GM18868 (cell line): Measurements from ENCODE around the gene RUNX2.

Experiments used
- ATAC-seq: cut with Tn5 transposase; IDR thresholded peaks from one replicate; pipeline ENCODE4 v1.9.1; 2021; ENCODE audit warnings: mild to moderate bottlenecking, moderate library complexity; ENCODE audit not compliant: unreplicated experiment

The RUNX2 gene

DNA sequence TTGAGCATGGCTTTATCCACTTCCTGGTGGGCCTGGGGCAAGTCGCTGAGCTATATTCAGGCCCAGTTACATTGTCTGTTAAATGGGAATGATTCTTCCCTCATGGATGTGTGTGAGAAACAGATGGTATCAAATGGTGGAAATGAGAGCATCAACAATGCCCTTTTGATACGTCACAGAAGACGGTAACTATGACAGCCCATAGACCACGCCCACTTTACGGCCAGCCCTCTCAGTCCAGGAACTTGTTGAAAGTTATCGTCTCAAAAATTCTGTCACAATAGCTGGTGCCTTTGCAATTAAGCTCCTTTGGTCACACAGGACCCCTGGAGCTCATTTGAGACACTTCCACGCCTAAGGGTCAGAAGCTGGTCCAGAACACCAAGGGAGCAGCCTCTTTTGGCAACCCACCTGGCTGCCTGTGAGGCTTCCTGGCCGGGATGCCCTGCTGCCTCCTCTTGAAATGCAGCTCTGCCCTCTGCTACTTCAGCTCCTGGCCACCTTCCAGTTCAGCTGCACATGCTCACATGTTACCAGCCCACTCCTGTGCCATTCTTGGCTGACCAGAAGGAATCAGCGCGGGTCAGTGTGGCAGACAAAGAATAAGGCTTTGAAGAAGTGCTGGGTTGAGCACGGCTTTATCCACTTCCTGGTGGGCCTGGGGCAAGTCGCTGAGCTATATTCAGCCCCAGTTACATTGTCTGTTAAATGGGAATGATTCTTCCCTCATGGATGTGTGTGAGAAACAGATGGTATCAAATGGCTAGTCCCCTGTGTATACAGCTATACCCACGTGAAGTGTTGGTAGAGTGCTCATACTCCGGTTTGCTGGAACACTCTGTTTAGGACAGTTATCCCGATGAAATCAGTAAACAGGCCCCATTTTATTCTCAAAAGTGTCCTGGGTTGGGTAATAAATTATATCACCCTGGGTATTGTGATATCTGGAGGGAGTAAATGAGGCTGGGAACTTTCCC is 248.8 kb downstream of the RUNX2 start:
- no peak for ATAC-seq

DNA sequence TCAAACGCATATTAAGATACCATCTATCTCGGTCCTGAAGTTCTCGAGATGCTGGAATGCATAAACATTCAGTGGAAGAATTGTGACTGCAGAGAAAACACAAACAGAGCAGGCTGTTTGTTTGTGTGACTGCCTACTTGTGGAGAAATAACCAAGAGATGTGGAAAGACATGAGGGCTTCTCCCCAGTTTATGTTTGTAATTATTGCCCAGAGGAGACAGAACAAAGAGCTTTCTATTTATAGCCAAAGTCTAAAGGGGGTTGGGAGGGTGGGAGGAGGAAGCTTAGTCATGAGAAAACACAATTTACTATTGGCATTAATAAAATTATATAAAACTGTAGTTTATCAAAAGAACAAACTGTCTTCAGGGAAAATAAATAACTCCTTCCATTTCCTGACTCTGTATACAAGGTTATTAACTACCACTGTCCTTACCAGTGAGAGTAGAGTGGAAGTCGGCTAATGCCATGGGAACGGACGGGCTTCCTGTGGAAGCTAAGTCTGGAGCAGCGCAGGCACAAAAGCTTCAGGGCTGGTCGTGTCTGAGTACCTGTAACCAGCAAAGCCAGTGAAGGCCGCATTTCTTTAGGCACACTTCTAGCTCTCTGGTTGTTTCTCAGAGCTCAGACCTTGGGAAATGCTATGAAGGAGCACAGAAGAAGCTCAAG is 249.8 kb downstream of the RUNX2 start:
- ATAC-seq = no peak

DNA sequence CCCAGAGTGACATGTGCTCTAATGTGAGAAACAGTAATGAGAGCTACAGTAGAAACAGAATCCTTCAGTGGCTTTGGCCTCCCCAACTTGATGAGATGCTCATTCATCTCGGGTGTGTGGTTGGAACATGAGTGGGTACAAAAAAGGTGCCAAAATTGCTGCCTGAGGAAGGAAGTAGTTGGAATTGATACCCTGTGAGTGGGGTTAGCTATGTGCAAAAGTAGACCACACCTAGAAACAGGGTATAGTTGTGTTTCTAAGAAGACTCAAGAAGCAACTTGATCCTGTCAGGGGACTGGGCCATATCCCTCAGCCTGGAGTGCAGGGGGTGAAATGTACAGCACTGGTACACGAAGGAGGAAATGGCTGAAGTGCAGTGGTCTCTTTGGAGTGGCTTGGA is 256.0 kb downstream of the RUNX2 start:
- ATAC-seq = no peak

DNA sequence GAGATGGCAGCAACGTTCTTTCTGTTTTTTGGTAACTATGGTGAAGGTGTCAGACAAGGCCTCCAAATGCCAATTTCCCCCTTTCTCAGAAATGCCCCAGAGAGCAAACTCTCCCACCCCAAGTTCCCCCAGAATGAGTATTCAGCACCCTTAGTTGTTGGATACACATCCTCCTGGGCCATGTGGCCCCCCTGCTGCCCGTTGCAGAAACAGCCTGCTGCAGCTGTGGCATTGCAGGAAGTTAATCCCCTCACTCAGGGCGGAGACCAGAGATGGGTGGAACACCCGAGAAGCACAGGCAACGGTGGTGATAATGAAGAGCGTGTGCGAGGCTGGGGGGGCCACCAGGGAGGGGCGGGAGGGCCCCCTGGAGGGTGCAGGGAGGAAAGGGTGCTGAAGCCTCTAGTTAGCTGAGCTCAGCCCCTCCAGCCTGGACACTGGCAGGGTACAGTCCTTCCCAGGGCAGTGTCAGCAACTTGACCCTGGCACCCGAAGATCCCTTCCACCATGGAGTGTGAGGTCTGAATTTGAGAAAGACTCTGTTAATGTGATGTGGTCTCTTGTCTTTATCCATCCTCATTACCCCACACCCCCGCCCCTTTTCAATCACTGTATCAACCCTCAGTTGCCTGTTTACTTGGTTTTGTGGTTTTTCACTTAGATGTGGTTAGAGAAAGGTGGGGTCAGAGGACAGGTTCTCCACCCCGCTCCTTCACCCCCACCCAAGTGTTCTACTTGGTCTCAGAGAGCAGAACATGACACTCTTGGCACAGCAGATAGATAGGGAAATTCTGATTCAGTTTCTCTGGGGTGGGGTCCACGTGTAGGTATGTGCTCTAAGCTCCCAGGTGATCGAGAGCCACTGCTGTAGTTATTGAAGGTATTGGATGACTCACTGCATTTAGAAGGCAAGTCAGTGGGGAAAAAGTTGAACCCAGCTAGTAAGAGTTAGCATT is 258.4 kb downstream of the RUNX2 start:
- ATAC-seq = no peak

DNA sequence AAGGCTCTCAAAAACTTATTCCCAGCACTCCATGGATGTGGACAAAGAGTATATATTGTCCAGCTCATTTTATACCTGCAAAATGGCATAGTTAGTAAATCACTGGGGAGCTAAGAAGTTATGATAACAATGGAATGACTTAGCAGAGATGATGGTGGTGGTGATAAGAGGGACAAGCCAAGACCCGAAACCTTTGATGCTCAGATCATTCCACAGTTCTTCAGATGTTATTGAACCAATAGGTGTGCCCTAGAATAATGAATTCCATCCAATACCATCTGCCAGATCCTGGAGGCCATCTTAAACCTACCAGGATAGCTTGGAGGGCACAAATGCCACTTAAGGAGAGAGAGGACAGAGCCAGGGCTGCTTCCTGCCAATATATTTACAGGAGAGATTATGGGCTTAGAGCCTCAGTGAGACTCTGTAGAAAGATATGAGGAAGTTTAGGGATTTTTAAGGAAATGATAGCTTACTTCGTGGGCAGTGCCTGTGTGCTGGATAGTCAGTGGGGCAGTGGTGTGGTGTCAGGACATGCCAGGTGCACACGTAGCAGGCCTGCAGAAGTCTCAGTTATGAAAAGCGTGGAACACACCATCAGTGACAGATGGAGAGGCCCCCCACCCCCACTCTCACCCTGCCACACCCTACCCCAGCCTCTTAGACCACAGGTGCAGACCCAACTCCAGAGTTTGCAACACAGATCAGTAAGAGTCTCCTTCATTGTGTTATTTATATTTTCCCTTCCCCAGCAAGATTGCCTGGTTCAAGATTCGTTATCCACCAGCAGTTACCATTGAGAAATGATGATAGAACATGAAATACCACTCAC is 259.3 kb downstream of the RUNX2 start:
- ATAC-seq = no peak

DNA sequence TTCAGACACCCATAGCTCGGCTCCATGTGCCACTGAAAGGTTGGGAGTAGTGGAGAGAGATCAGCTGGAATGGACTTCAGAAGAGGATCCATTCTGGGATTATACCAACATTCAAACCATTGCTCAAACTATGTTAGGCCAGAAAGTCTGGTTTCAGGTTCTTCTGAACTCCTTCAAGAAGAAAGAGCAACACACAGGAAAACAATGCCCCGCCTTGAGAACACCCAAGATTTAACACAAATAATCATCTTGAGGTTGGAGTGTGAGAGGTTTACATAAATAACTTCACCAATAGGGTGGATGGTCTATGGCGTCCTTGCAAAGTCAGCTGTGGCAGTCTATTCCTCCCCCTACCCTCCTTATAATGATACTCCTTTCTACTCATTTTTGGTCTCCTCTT is 261.2 kb downstream of the RUNX2 start:
- ATAC-seq = no peak

DNA sequence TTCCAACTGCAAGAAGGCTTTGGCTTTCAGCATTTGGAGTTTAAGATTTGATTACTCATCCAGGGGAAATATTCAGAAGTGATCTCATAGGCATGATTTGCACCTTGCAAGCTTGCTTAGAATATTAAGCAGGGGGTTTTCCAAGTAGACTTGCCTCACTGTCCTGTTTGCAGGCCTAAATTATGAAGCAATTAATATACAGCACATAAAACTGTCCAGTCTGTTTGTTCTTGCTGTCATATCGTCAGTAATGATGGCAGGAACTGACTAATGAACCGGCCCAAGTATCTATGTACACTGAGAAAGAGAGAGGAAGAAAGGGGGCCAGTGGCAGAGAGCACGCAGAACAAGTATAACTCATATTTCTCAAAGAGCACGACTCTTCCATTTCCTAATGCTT is 262.1 kb downstream of the RUNX2 start:
- no peak for ATAC-seq

DNA sequence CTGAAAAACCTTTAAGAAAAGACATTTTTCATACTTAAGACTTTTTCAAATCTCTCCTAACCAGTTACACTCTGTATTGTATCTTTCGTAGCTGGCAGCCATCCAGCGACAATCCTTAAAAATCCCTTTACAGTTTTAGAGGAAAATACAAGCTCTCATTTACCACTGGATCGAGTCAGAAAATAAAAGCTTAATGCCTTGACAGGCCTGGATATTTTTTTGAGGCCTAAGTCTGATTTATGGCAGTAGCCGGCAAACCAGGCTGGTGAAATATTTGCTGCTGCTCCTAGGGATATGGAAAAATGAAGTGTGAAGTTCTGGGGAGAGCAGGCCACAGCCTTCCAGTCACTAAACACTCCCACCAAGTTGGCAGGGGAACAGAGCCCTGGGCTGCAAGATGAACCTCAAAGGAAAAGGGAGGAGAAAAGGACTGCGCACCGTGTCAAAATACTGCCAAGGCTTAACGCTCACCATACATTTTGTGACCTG is 262.6 kb downstream of the RUNX2 start:
- ATAC-seq = no peak

DNA sequence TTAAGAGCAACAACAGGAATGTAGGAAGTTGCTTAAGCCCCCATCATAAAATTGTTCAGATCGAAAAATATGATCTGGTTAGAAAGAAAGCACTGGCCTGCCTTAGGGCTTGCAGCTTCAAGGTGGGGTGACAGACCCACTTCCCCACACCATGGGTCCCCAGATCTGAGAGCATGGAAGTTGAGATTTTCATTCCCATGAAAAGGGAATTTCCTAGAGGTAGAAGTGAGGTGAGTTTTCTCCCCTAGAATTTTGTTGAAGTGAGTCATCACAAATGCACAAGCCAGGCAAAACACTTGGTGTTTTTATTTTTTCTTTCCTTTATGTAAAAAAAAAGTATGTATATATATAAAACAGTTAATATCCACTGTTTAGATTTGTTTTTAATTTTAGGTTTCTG is 263.2 kb downstream of the RUNX2 start:
- ATAC-seq = no peak

DNA sequence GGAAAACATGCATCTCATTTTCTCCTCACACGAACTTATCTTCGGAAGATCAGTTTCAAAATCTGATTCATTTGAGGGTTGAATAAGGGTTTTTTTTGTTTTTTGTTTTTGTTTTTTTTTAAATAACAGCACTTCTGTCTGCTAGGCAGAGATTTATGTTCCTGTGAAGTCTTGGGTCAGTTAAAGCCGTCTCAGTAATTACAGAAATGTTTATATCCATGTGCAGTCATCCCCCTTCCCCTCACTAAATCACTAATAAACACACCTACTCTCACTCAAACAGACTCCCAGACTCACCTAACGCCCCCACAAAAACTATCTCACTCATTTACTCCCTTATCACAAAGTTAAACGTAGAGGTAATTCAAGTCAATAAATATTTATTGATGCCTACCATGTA is 263.8 kb downstream of the RUNX2 start:
- no peak for ATAC-seq

DNA sequence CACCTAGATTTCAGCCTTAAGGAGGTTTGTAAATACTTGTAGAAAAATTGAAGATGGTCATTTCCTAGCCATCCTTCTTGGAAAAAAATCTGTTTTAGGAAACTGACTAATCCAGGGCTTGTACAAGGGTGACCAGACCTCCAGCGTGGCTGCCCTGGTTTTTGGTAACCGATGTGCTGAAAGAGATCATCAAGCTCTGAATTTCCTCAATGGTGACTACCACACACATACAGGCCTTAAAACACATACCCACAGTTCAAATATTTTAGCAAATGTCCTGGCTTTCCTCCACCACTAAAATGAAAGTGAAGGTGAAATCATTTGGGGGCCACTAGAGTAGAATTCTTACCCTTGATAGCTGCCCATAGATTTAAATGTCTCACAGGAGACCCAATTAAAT is 264.9 kb downstream of the RUNX2 start:
- no peak for ATAC-seq

DNA sequence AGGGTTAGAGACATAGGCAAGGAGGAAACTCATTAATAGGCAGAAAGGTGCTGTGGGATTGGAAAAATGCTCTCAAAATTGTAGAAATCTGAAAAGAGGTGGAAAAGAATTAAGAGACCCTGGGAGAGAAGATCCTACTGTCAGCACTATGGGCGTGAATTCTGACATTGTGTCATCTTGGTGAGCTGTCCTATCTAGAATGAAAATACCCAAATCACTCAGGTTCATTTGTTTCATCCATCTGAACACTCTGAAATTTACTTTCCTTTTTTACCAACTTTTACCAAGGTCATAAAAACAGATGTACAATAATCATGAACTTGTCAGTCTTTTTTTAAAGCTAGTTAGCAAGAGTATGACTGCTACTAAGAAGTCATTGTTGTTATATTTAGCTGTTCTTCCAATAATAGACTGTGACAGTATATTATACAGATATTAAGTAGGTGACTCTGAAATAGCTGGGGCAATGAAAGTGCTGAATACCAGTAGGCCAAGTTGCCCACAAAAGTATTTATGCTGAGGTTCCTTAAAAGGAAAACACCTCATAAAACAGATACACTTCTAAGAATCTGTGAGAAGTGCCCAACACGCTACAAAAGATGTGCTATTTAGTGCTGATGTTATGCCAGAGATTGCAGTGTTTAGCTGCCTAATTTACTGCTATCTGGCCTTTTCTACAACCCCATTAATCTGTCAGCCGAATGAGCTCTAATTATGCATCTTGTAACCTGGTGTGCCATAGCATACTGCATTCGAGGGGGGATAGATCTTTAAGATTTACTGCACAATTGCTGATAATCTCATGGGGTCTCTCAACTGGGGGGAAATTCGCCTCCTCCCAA is 267.1 kb downstream of the RUNX2 start:
- no peak for ATAC-seq

DNA sequence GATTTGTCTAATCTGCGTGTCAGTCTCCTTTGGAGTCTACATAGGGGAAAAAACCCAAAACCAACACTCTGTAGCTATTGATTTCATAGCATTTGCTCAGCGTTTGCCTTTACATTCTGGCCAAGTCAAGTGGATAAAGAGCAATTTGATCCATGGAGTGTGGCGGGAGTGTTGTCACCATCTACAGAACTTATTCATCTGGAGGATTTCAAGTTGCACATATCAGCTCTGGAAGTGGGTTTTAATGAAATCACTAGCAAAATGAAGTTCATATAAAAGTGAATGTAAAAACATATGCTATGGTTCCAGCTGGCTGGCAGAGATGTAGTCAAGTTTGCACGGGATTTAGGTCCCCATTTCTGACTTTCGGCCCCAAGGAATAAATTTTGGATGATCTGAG is 269.3 kb downstream of the RUNX2 start:
- no peak for ATAC-seq

DNA sequence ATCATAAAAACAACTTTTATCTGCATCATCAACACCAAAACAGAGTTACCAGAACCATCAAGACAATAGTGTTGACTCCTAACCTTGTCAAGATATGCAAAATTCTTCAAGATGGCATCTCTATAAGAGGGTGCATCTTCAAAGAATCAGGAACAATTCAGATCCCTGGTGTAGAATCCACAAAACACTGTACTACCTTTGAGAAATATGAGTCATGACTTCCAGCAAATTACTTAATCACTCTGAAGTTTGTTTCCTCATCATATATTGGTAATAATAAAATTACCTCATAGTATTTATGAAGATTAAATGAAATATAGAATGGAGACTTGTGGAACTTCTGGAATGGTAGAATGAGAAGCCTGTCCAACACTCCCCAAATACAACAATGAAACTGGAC is 270.9 kb downstream of the RUNX2 start:
- no peak for ATAC-seq

DNA sequence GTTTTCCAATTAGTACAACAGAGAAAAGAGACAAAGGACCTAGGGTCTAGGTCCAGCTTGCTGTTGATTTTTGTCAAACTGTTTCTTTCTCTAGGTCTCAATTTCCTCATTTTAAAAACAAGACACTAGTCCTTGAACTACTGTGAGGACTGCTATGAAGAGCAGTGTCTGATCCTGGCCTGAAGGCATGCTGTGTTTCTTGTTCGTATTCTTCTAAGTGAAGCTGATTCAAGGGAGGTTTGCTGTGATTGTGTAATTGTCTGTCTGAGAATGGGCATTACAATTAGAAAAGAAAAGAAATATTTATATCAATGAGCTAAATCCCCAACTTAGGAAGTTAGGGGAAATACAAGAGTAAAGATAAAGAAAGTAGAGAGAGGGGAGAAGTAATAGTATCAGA is 277.8 kb downstream of the RUNX2 start:
- ATAC-seq = no peak

DNA sequence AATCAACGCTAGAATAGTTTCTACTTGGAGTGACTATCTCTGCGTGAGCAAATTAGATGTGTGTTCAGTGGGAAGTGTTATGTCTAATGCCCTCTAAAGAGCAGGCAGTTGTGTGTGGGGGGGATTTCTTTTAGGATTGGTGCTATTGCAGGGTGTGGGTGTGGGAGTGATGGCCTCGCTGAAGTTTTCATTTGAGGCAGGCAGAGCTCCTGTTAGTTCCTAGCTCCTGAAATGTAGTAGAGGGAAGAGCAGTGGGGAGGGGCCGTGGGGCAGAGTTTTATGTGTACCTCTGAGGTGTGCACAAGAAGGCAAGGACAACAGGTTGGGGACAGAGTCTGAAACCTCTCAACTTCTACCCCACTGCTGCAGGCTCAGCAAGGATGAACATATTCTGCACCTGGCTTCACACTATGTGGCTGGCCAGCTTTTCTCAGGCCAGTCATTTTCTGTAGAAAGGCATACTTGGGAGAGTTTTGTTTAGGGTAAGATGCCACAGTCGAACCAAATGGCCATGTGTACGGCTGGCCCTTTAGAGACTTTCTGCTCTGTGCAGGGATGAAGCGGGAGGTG is 278.8 kb downstream of the RUNX2 start:
- ATAC-seq = no peak

DNA sequence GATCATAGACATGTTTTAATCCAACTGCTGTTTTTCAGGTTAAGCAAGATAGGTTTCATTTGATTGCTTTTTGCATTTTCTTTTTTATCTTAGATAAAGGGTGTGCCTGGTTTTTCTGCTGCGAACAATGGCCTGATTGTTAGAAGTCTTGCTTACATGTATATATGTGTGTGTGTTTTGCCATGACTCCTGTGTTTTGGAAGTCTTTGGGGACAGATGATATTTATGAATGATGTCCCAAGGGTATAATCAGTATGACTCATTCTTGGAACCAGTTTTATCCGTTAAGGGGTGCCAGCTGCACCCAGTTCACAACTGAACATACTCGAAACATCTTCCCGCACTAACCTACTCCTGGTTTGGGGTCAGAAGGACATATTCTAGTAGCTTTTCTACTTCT is 279.7 kb downstream of the RUNX2 start:
- ATAC-seq = no peak

DNA sequence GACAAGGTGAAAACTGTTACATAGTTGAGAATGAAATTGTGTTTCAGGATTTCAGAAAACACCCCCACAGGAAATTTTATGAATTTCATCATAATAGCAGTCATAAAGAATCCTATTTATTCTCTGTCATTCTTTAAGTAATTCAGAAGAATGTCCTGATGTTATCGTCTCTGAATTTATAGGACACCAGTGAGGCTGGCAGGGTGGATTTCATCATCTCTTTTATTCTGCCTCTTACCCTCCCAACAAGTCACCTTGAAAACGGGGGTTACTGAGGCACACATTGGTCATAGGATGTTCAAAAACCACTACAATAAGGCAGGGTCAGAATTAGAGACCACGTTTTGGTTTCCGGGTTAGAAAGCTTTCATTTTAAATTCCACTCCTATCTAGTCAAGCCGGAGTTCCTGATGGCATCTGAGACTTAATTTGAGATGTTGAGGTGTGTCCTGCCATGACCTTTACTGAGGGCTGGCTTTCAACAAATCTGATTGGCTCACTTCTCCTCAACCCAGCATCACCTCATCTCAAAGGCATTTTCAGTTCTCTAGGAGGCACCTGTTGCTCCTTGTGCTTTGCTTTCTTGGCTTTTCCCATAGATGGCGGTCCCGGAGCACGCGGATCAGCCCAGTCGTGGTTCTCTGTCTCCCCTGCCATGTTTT is 280.3 kb downstream of the RUNX2 start:
- no peak for ATAC-seq
